Neural cell (in vitro differentiated cells): ENCODE measurements around the gene APOA1. TPM values are rescaled to one million over a fixed set of nuclear protein-coding genes. Genes with fewer than 3 reads are reported as not detected.

ENCODE experiments used
- H2AFZ ChIP-seq: fragments of 200-600, 300-800 bp; sonication (generic), shearing (Covaris generic); 2 replicates; pipeline ENCODE4 v1.6.0; 2014; ENCODE audit warnings: low read depth, mild to moderate bottlenecking, antibody characterized with exemption, low read length, moderate library complexity
- H3F3A ChIP-seq: fragments of 200-600 bp; shearing (Covaris generic); 2 replicates; pipeline ENCODE4 v1.6.1; 2016; ENCODE audit warnings: mild to moderate bottlenecking, moderate library complexity, mixed read lengths, antibody characterized with exemption, low read length; ENCODE audit not compliant: insufficient read depth, poor library complexity, severe bottlenecking
- H3K27ac ChIP-seq: fragments of 200-600, 300-800 bp; sonication (generic), shearing (Covaris generic); 2 replicates; pipeline ENCODE4 v1.5.1; 2014; ENCODE audit warnings: mild to moderate bottlenecking, low read length, moderate library complexity
- H3K27me3 ChIP-seq: fragments of 300-800, 200-600 bp; sonication (generic), shearing (Covaris generic); 2 replicates; pipeline ENCODE4 v1.6.0; 2014; ENCODE audit warnings: mild to moderate bottlenecking, low read depth, low read length, moderate library complexity; ENCODE audit not compliant: insufficient read depth
- H3K36me3 ChIP-seq: fragments of 300-800, 200-600 bp; sonication (generic), shearing (Covaris generic); 2 replicates; pipeline ENCODE4 v1.5.1; 2014; ENCODE audit warnings: mild to moderate bottlenecking, antibody characterized with exemption, low read length, moderate library complexity; ENCODE audit not compliant: insufficient read depth
- H3K4me2 ChIP-seq: fragments of 300-800, 200-600 bp; sonication (generic), shearing (Covaris generic); 2 replicates; pipeline ENCODE4 v1.6.0; 2014; ENCODE audit warnings: mild to moderate bottlenecking, low read length
- H3K4me3 ChIP-seq: fragments of 300-800, 200-600 bp; sonication (generic), shearing (Covaris generic); 2 replicates; pipeline ENCODE4 v1.5.1; 2014; ENCODE audit warnings: mild to moderate bottlenecking, low read length, moderate library complexity
- H3K79me2 ChIP-seq: fragments of 200-600 bp; shearing (Covaris generic); replicated peaks from 2 replicates; pipeline ENCODE4 v1.6.0; 2014; ENCODE audit warnings: mild to moderate bottlenecking, low read length, moderate library complexity; ENCODE audit not compliant: insufficient read depth
- H3K9ac ChIP-seq: fragments of 300-800, 200-600 bp; sonication (generic), shearing (Covaris generic); 2 replicates; pipeline ENCODE4 v1.6.1; 2016; ENCODE audit warnings: mild to moderate bottlenecking, low read length, mixed read lengths
- H3K9me2 ChIP-seq: fragments of 200-600 bp; shearing (Covaris generic); 2 replicates; pipeline ENCODE4 v1.6.1; 2016; ENCODE audit warnings: mild to moderate bottlenecking, low read length, mixed read lengths; ENCODE audit not compliant: insufficient read depth
- H3K9me3 ChIP-seq: fragments of 200-600, 300-800 bp; sonication (generic), shearing (Covaris generic); 2 replicates; pipeline ENCODE4 v1.6.1; 2016; ENCODE audit warnings: mild to moderate bottlenecking, mixed run types, low read length, moderate library complexity, mixed read lengths
- H4K20me1 ChIP-seq: fragments of 200-600 bp; shearing (Covaris generic); 2 replicates; pipeline ENCODE4 v1.6.1; 2016; ENCODE audit warnings: mild to moderate bottlenecking, mixed run types; ENCODE audit not compliant: insufficient read depth
- CTCF ChIP-seq: fragments of 450-650 bp; IDR thresholded peaks from 2 replicates; pipeline ENCODE4 v1.5.1; 2014; ENCODE audit warnings: antibody characterized with exemption, mild to moderate bottlenecking, moderate library complexity; ENCODE audit not compliant: poor library complexity, severe bottlenecking
- EP300 ChIP-seq: fragments of 450-650 bp; conservative IDR thresholded peaks from 2 replicates; pipeline ENCODE4 v1.6.1; 2014; ENCODE audit warnings: antibody characterized with exemption, mild to moderate bottlenecking, moderate library complexity; ENCODE audit not compliant: poor library complexity, severe bottlenecking
- EZH2 ChIP-seq: fragments of 200-600, 300-800 bp; shearing (Covaris generic), sonication (generic); IDR thresholded peaks from 2 replicates; pipeline ENCODE4 v1.6.1; 2014; ENCODE audit warnings: antibody characterized with exemption, low read length, borderline replicate concordance, mild to moderate bottlenecking; ENCODE audit not compliant: insufficient read depth, poor library complexity, severe bottlenecking
- MXI1 ChIP-seq: fragments of 450-650 bp; conservative IDR thresholded peaks from 2 replicates; pipeline ENCODE4 v1.6.1; 2014; ENCODE audit warnings: antibody characterized with exemption, mild to moderate bottlenecking; ENCODE audit not compliant: poor library complexity, severe bottlenecking
- POLR2AphosphoS5 ChIP-seq: IDR thresholded peaks from 2 replicates; pipeline ENCODE4 v1.6.1; 2012
- RAD21 ChIP-seq: fragments of 450-650 bp; conservative IDR thresholded peaks from 2 replicates; pipeline ENCODE4 v1.6.1; 2014; ENCODE audit warnings: antibody characterized with exemption, mild to moderate bottlenecking, moderate library complexity
- REST ChIP-seq: IDR thresholded peaks from 2 replicates; pipeline ENCODE4 v1.6.1; 2012; ENCODE audit warnings: borderline replicate concordance
- SMC3 ChIP-seq: fragments of 450-650 bp; conservative IDR thresholded peaks from 2 replicates; pipeline ENCODE4 v1.6.1; 2014; ENCODE audit warnings: antibody characterized with exemption, mild to moderate bottlenecking, moderate library complexity; ENCODE audit not compliant: poor library complexity
- TAF1 ChIP-seq: IDR thresholded peaks from 2 replicates; pipeline ENCODE4 v1.6.1; 2012; ENCODE audit warnings: low read depth
- polyA plus RNA-seq: library from polyadenylated mRNA; depleted of rRNA; stranded (reverse); fragments of >200 nt; gene quantifications from 2 replicates; pipeline ENCODE4 v1.2.3, GENCODE V29; 2014

APOA1 gene
- polyA plus RNA-seq, 1 donor from 2014 or later = not detected

GRCh38 chr11:116792144-116792868 lies 45.1 kb downstream of the APOA1 start:
- no peaks in the 10 kb centered on the region for H3K9me2 ChIP-seq
- TF ChIP-seq EP300 = no peak
- TF ChIP-seq SMC3 = no peak
- TF ChIP-seq EZH2 = no peak
- no peak for TF ChIP-seq TAF1
- TF ChIP-seq REST = no peak
- TF ChIP-seq RAD21 = no peak
- no peak for TF ChIP-seq POLR2AphosphoS5
- no peak for TF ChIP-seq CTCF
- no peak for TF ChIP-seq MXI1
- H3K9me3 ChIP-seq = no peaks in the 10 kb centered on the region
- peaks cover under 1% of the 10 kb centered on the region for H3K79me2 ChIP-seq
- no peak overlapping the region for H3K4me2 ChIP-seq
- no peak overlapping the region for H2AFZ ChIP-seq
- H3K4me3 ChIP-seq = no peak overlapping the region
- no peaks in the 10 kb centered on the region for H3K27me3 ChIP-seq
- no peaks in the 10 kb centered on the region for H4K20me1 ChIP-seq
- H3K36me3 ChIP-seq = no peaks in the 10 kb centered on the region
- no peak overlapping the region for H3K9ac ChIP-seq
- no peak overlapping the region for H3K27ac ChIP-seq
- no peaks in the 10 kb centered on the region for H3F3A ChIP-seq

- no peak within 1 kb of the TSS for H3K4me2 ChIP-seq
- H3F3A ChIP-seq = no peaks in the 10 kb centered on the region
- no peak within 1 kb of the TSS for H3K27ac ChIP-seq
- no peak within 1 kb of the TSS for H2AFZ ChIP-seq
- H3K9me3 ChIP-seq = no peaks in the 10 kb centered on the region
- H3K9me2 ChIP-seq = no peaks in the 10 kb centered on the region
- no peaks in the 10 kb centered on the region for H4K20me1 ChIP-seq
- peaks cover 6% of the 10 kb centered on the region for H3K79me2 ChIP-seq
- H3K36me3 ChIP-seq = no peaks in the 10 kb centered on the region
- no peak within 1 kb of the TSS for H3K4me3 ChIP-seq
- TF ChIP-seq REST (no peak), RAD21 (no peak), EP300 (no peak), POLR2AphosphoS5 (no peak), CTCF (no peak), TAF1 (no peak), MXI1 (no peak), SMC3 (no peak), EZH2 (no peak)
- H3K27me3 ChIP-seq = no peaks in the 10 kb centered on the region
- no peak within 1 kb of the TSS for H3K9ac ChIP-seq
Observed at GRCh38 chr11:116791813-116792143, 45.6 kb downstream of the APOA1 start, which contains the start of gene APOA5. APOA5 (minus strand) TSS chr11:116791879; CDS start chr11:116791860, 19 bp downstream.
